A549 (cell line): Measurements from ENCODE around the gene RSPH6A.

Source experiments
- CBX2 ChIP-seq: fragments of 200-600 bp; sonication (generic); IDR thresholded peaks from 2 replicates; pipeline ENCODE4 v1.6.1; 2016; ENCODE audit warnings: low read depth, mild to moderate bottlenecking, borderline replicate concordance
- CHD2 ChIP-seq: fragments of 150-350 bp; IDR thresholded peaks from 2 replicates; pipeline ENCODE4 v1.6.1; 2014; ENCODE audit warnings: low read length; ENCODE audit not compliant: partially characterized antibody
- CTCF ChIP-seq: fragments of >200 bp; sonication (Bioruptor Twin); formaldehyde crosslinking; IDR thresholded peaks from 3 replicates; pipeline ENCODE4 v1.5.1; 2016
- EHMT2 ChIP-seq: fragments of 200-600 bp; sonication (generic); IDR thresholded peaks from 2 replicates; pipeline ENCODE4 v1.6.1; 2016; ENCODE audit warnings: antibody characterized with exemption, low read depth, mild to moderate bottlenecking, moderate library complexity
- ESRRA ChIP-seq: fragments of 150-350 bp; IDR thresholded peaks from 2 replicates; pipeline ENCODE4 v1.6.1; 2014; ENCODE audit warnings: mild to moderate bottlenecking, low read length, borderline replicate concordance
- POLR2A ChIP-seq: IDR thresholded peaks from 2 replicates; pipeline ENCODE4 v1.6.1; 2012; ENCODE audit warnings: mild to moderate bottlenecking, low read length
- RFX5 ChIP-seq: fragments of 450-650 bp; IDR thresholded peaks from 2 replicates; pipeline ENCODE4 v1.7.1; 2014; ENCODE audit warnings: antibody characterized with exemption, mild to moderate bottlenecking, moderate library complexity
- USF2 ChIP-seq: fragments of 450-650 bp; IDR thresholded peaks from 2 replicates; pipeline ENCODE4 v1.6.1; 2014; ENCODE audit warnings: antibody characterized with exemption
- TF ChIP-seq, protein P1 (sequence below): IDR thresholded peaks from 2 replicates; pipeline ENCODE4 v1.6.1; 2012

- TF ChIP-seq CTCF (no peak), ESRRA (no peak), CBX2 (no peak), USF2 (no peak), POLR2A (no peak), EHMT2 (no peak), CHD2 (no peak), RFX5 (no peak)
- TF ChIP-seq, protein P1, sequence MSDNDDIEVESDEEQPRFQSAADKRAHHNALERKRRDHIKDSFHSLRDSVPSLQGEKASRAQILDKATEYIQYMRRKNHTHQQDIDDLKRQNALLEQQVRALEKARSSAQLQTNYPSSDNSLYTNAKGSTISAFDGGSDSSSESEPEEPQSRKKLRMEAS, result no peak
These were observed 49.5 kb upstream of the RSPH6A start for GRCh38 chr19:45864629-45865082.
